Measurements from ENCODE around the gene RTN4R.

The RTN4R gene

GRCh38 chr22:20249797-20250354, 18.2 kb downstream of the RTN4R start:
- Histone ChIP-seq H3K4me1 (ENCODE audit: control insufficient read depth, insufficient read depth, low read length, unreplicated experiment) (peaks cover 5% of the 10 kb centered on the region), H3K27ac (ENCODE audit: low read depth, low read length) (no peak overlapping the region), H3K27me3 (ENCODE audit: insufficient read depth, low read length) (no peaks in the 10 kb centered on the region), H3K4me3 (ENCODE audit: low read depth, low read length) (no peak overlapping the region), H3K79me2 (ENCODE audit: control insufficient read depth, insufficient read depth, low read length, unreplicated experiment) (no peaks in the 10 kb centered on the region), H2AFZ (ENCODE audit: low read length, unreplicated experiment) (no peak overlapping the region), H3K36me3 (ENCODE audit: insufficient read depth, low read length) (no peaks in the 10 kb centered on the region)

- H3K27me3 ChIP-seq (ENCODE audit: insufficient read depth, low read length) = no peaks in the 10 kb centered on the region
- no peaks in the 10 kb centered on the region for H3K79me2 ChIP-seq (ENCODE audit: control insufficient read depth, insufficient read depth, low read length, unreplicated experiment)
- no peaks in the 10 kb centered on the region for H3K4me1 ChIP-seq (ENCODE audit: control insufficient read depth, insufficient read depth, low read length, unreplicated experiment)
- H2AFZ ChIP-seq (ENCODE audit: low read length, unreplicated experiment) = no peak overlapping the region
- H3K4me3 ChIP-seq (ENCODE audit: low read depth, low read length) = no peak overlapping the region
- no peak overlapping the region for H3K27ac ChIP-seq (ENCODE audit: low read depth, low read length)
- H3K36me3 ChIP-seq (ENCODE audit: insufficient read depth, low read length) = no peaks in the 10 kb centered on the region
Observed at GRCh38 chr22:20248461-20248978, 19.6 kb downstream of the RTN4R start.

GRCh38 chr22:20247608-20248171, 20.4 kb downstream of the RTN4R start:
- Histone ChIP-seq H3K27ac (ENCODE audit: low read depth, low read length) (no peak overlapping the region), H2AFZ (ENCODE audit: low read length, unreplicated experiment) (no peak overlapping the region), H3K79me2 (ENCODE audit: control insufficient read depth, insufficient read depth, low read length, unreplicated experiment) (no peaks in the 10 kb centered on the region), H3K36me3 (ENCODE audit: insufficient read depth, low read length) (no peaks in the 10 kb centered on the region), H3K4me3 (ENCODE audit: low read depth, low read length) (no peak overlapping the region), H3K4me1 (ENCODE audit: control insufficient read depth, insufficient read depth, low read length, unreplicated experiment) (peaks cover 4% of the 10 kb centered on the region), H3K27me3 (ENCODE audit: insufficient read depth, low read length) (no peaks in the 10 kb centered on the region)

- Histone ChIP-seq H3K4me1 (ENCODE audit: control insufficient read depth, insufficient read depth, low read length, unreplicated experiment) (peaks cover 4% of the 10 kb centered on the region), H3K79me2 (ENCODE audit: control insufficient read depth, insufficient read depth, low read length, unreplicated experiment) (no peaks in the 10 kb centered on the region), H3K27ac (ENCODE audit: low read depth, low read length) (no peak overlapping the region), H3K27me3 (ENCODE audit: insufficient read depth, low read length) (no peaks in the 10 kb centered on the region), H2AFZ (ENCODE audit: low read length, unreplicated experiment) (no peak overlapping the region), H3K4me3 (ENCODE audit: low read depth, low read length) (no peak overlapping the region), H3K36me3 (ENCODE audit: insufficient read depth, low read length) (no peaks in the 10 kb centered on the region)
Observed at GRCh38 chr22:20247010-20247505, 21.1 kb downstream of the RTN4R start.

GRCh38 chr22:20246368-20247009, 21.6 kb downstream of the RTN4R start:
- Histone ChIP-seq H3K4me1 (ENCODE audit: control insufficient read depth, insufficient read depth, low read length, unreplicated experiment) (peaks cover 4% of the 10 kb centered on the region), H2AFZ (ENCODE audit: low read length, unreplicated experiment) (no peak overlapping the region), H3K27ac (ENCODE audit: low read depth, low read length) (no peak overlapping the region)

GRCh38 chr22:20245577-20246367, 22.3 kb downstream of the RTN4R start:
- Histone ChIP-seq H2AFZ (ENCODE audit: low read length, unreplicated experiment) (no peak overlapping the region), H3K27me3 (ENCODE audit: insufficient read depth, low read length) (no peaks in the 10 kb centered on the region), H3K79me2 (ENCODE audit: control insufficient read depth, insufficient read depth, low read length, unreplicated experiment) (no peaks in the 10 kb centered on the region), H3K27ac (ENCODE audit: low read depth, low read length) (no peak overlapping the region), H3K4me1 (ENCODE audit: control insufficient read depth, insufficient read depth, low read length, unreplicated experiment) (peaks cover 4% of the 10 kb centered on the region), H3K4me3 (ENCODE audit: low read depth, low read length) (no peak overlapping the region), H3K36me3 (ENCODE audit: insufficient read depth, low read length) (no peaks in the 10 kb centered on the region)

More at GRCh38 chr22:20246368-20247009, 21.6 kb downstream of the RTN4R start:
- H3K27me3 ChIP-seq (ENCODE audit: insufficient read depth, low read length) = no peaks in the 10 kb centered on the region
- H3K36me3 ChIP-seq (ENCODE audit: insufficient read depth, low read length) = no peaks in the 10 kb centered on the region
- H3K4me3 ChIP-seq (ENCODE audit: low read depth, low read length) = no peak overlapping the region
- no peaks in the 10 kb centered on the region for H3K79me2 ChIP-seq (ENCODE audit: control insufficient read depth, insufficient read depth, low read length, unreplicated experiment)

GRCh38 chr22:20244691-20245576, 23.2 kb downstream of the RTN4R start:
- Histone ChIP-seq H2AFZ (ENCODE audit: low read length, unreplicated experiment) (no peak overlapping the region), H3K79me2 (ENCODE audit: control insufficient read depth, insufficient read depth, low read length, unreplicated experiment) (no peaks in the 10 kb centered on the region), H3K4me1 (ENCODE audit: control insufficient read depth, insufficient read depth, low read length, unreplicated experiment) (peaks cover 4% of the 10 kb centered on the region), H3K27ac (ENCODE audit: low read depth, low read length) (no peak overlapping the region), H3K27me3 (ENCODE audit: insufficient read depth, low read length) (no peaks in the 10 kb centered on the region), H3K36me3 (ENCODE audit: insufficient read depth, low read length) (no peaks in the 10 kb centered on the region), H3K4me3 (ENCODE audit: low read depth, low read length) (no peak overlapping the region)

GRCh38 chr22:20244250-20244648, 23.9 kb downstream of the RTN4R start:
- Histone ChIP-seq H3K79me2 (ENCODE audit: control insufficient read depth, insufficient read depth, low read length, unreplicated experiment) (no peaks in the 10 kb centered on the region), H3K4me1 (ENCODE audit: control insufficient read depth, insufficient read depth, low read length, unreplicated experiment) (peaks cover 4% of the 10 kb centered on the region), H3K4me3 (ENCODE audit: low read depth, low read length) (no peak overlapping the region), H2AFZ (ENCODE audit: low read length, unreplicated experiment) (no peak overlapping the region), H3K27ac (ENCODE audit: low read depth, low read length) (no peak overlapping the region), H3K27me3 (ENCODE audit: insufficient read depth, low read length) (no peaks in the 10 kb centered on the region), H3K36me3 (ENCODE audit: insufficient read depth, low read length) (no peaks in the 10 kb centered on the region)

GRCh38 chr22:20243537-20244249, 24.4 kb downstream of the RTN4R start:
- Histone ChIP-seq H3K27me3 (ENCODE audit: insufficient read depth, low read length) (no peaks in the 10 kb centered on the region), H3K79me2 (ENCODE audit: control insufficient read depth, insufficient read depth, low read length, unreplicated experiment) (no peaks in the 10 kb centered on the region), H3K36me3 (ENCODE audit: insufficient read depth, low read length) (no peaks in the 10 kb centered on the region), H3K27ac (ENCODE audit: low read depth, low read length) (no peak overlapping the region), H3K4me3 (ENCODE audit: low read depth, low read length) (no peak overlapping the region), H3K4me1 (ENCODE audit: control insufficient read depth, insufficient read depth, low read length, unreplicated experiment) (peaks cover 4% of the 10 kb centered on the region), H2AFZ (ENCODE audit: low read length, unreplicated experiment) (peak overlapping the region; percentile 73)
